CD4-positive, alpha-beta T cell treated with Interleukin-6 for 4 hours (primary cell): ENCODE data around the gene RIMBP2.

Experiments
- DNase-seq: peaks from one replicate; pipeline ENCODE4 v3.0.0-alpha.2; 2020; ENCODE audit warnings: mixed read lengths

RIMBP2 gene

GRCh38 chr12:130454296-130454695 lies 261.8 kb downstream of the RIMBP2 start:
- no peak for DNase-seq

- DNase-seq: no peak
Observed at GRCh38 chr12:130452546-130452945, 263.6 kb downstream of the RIMBP2 start.

GRCh38 chr12:130451001-130451930 lies 264.8 kb downstream of the RIMBP2 start:
- no peak for DNase-seq

- DNase-seq: no peak
Observed at GRCh38 chr12:130449291-130449690, 266.8 kb downstream of the RIMBP2 start.

GRCh38 chr12:130448044-130448821 lies 267.9 kb downstream of the RIMBP2 start:
- DNase-seq: no peak

- DNase-seq: no peak
Observed at GRCh38 chr12:130447655-130447965, 268.5 kb downstream of the RIMBP2 start.

- no peak for DNase-seq
Observed at GRCh38 chr12:130446846-130447654, 269.0 kb downstream of the RIMBP2 start.

- no peak for DNase-seq
Observed at GRCh38 chr12:130444986-130445385, 271.1 kb downstream of the RIMBP2 start.

- DNase-seq: no peak
Observed at GRCh38 chr12:130444061-130444460, 272.0 kb downstream of the RIMBP2 start.

- no peak for DNase-seq
Observed at GRCh38 chr12:130441771-130442760, 274.0 kb downstream of the RIMBP2 start.

- no peak for DNase-seq
Observed at GRCh38 chr12:130440411-130441080, 275.6 kb downstream of the RIMBP2 start.

GRCh38 chr12:130439250-130439649 lies 276.8 kb downstream of the RIMBP2 start:
- DNase-seq: no peak

- DNase-seq: no peak
Observed at GRCh38 chr12:130438711-130439110, 277.4 kb downstream of the RIMBP2 start.

- no peak for DNase-seq
Observed at GRCh38 chr12:130438243-130438620, 277.9 kb downstream of the RIMBP2 start.

GRCh38 chr12:130437555-130438242 lies 278.4 kb downstream of the RIMBP2 start:
- no peak for DNase-seq

- DNase-seq: no peak
Observed at GRCh38 chr12:130436741-130437501, 279.2 kb downstream of the RIMBP2 start.

- no peak for DNase-seq
Observed at GRCh38 chr12:130435826-130436225, 280.3 kb downstream of the RIMBP2 start.

- DNase-seq: no peak
Observed at GRCh38 chr12:130435331-130435730, 280.8 kb downstream of the RIMBP2 start.

GRCh38 chr12:130434560-130434959 lies 281.5 kb downstream of the RIMBP2 start:
- DNase-seq: no peak

- no peak for DNase-seq
Observed at GRCh38 chr12:130433834-130434233, 282.3 kb downstream of the RIMBP2 start.
